GM12864 (cell line): ENCODE results near the gene KCNQ2.

Experiments used
- DNase-seq: peaks from one replicate; pipeline ENCODE4 v3.0.0-alpha.2; 2011; ENCODE audit warnings: low read depth
- H3K4me3 ChIP-seq: 2 replicates; pipeline ENCODE4 v1.5.1; 2011; ENCODE audit warnings: mild to moderate bottlenecking, low read depth, low read length, control low read depth
- TF ChIP-seq, protein P1 (sequence below): IDR thresholded peaks from 2 replicates; pipeline ENCODE4 v1.5.1; 2011; ENCODE audit warnings: low read depth, mild to moderate bottlenecking, moderate library complexity, low read length, control low read depth, inconsistent platforms; ENCODE audit errors: missing control alignments

KCNQ2 gene

DNA sequence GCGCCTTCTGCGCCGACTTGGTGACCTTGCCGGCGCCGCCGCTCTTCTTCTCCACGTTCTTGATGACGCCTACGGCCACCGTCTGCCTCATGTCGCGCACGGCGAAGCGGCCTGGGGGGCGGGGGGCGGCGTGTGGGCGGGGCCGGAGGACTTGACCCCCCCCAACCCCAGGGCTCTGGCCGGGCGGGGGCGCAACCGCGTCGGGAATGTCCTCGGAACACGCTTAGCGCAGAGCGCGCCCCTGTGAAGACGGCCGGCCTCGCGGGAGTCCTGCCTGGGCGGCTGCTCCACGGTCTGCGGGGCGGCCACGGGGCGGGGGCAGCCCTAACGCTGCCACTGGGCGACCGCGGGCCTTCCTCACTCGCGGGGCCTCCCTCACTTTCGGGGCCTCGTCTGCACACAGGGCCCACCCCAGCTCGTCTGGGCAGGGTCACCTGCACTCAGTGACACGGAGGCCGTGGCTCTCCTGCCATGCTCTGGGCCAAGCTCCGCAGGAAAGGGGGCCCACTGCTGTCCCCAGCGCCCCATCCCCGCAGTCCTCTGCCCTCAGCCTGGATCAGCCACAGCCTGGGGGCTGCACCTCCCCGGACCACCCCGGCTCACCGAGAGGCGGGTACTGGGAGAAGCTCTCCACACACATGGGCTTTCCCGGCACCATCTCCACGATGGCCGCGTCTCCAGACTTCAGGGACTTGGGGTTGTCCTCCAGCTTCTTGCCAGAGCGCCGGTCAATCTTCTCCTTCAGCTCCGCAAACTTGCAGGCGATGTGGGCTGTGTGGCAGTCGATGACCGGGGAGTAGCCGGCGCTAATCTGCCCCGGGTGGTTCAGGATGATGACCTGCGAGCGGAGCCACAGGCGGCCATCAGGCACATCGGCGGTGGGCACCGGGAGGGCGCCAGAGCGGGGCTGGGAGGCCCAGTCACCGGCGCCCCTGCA, 16.1 kb upstream of the KCNQ2 start:
- no peak overlapping the region for H3K4me3 ChIP-seq
- DNase-seq = no peak
- TF ChIP-seq, protein P1, sequence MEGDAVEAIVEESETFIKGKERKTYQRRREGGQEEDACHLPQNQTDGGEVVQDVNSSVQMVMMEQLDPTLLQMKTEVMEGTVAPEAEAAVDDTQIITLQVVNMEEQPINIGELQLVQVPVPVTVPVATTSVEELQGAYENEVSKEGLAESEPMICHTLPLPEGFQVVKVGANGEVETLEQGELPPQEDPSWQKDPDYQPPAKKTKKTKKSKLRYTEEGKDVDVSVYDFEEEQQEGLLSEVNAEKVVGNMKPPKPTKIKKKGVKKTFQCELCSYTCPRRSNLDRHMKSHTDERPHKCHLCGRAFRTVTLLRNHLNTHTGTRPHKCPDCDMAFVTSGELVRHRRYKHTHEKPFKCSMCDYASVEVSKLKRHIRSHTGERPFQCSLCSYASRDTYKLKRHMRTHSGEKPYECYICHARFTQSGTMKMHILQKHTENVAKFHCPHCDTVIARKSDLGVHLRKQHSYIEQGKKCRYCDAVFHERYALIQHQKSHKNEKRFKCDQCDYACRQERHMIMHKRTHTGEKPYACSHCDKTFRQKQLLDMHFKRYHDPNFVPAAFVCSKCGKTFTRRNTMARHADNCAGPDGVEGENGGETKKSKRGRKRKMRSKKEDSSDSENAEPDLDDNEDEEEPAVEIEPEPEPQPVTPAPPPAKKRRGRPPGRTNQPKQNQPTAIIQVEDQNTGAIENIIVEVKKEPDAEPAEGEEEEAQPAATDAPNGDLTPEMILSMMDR = no peak

DNA sequence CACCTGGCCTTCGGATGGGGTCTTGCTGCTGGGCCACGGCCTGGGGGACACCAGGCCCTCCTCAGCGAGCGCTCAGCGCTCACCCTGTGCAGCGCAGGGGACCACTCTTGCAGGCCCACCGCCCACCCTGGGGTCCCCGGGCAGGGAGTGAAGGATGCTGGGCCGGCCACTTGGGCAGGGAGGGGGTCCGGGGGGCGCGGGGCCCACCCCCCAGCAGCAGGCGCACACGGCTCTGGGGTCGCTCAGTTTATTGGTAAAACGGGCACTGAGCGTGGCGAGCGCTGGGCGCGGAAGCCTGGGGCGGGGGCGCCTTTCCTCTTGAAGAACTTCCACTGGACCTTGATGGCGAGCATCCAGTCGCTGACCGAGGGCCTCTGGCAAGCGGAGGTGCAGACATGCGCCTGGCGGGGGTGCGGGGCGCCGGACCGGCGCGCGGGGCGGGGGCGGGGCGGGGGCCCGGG, 15.4 kb upstream of the KCNQ2 start:
- H3K4me3 ChIP-seq = no peak overlapping the region
- DNase-seq = no peak
- TF ChIP-seq, protein P1 = no peak

DNA sequence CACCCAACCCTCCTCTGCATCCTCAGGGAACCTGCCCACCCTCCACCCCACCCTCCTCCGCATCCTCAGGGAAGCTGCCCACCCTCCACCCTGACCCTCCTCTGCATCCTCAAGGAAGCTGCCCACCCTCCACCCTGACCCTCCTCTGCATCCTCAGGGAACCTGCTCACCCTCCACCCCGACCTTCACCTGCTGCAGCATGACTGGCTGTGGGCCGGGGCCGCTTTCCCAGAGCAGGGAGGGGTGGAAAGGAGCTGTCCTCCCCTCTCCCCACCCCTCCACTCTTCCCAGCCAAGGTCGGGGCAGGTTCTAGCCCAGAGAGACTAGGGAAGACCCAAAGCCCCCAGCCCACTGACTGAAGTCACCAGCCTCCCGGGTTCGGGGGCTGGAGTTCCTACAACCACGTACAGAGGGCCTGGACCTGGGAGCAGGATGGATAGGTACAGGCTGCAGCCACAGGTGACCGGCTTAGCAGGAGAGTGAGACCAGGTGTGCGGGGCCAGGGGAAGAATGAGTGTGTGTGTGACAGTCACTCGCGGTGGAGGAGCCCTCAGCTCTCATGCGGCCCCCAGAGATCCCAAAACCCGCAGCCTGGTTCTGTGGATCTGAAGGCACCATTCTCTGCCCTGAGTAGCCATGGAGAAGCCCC, 14.8 kb upstream of the KCNQ2 start:
- no peak overlapping the region for H3K4me3 ChIP-seq
- no peak for DNase-seq
- TF ChIP-seq, protein P1 = no peak

DNA sequence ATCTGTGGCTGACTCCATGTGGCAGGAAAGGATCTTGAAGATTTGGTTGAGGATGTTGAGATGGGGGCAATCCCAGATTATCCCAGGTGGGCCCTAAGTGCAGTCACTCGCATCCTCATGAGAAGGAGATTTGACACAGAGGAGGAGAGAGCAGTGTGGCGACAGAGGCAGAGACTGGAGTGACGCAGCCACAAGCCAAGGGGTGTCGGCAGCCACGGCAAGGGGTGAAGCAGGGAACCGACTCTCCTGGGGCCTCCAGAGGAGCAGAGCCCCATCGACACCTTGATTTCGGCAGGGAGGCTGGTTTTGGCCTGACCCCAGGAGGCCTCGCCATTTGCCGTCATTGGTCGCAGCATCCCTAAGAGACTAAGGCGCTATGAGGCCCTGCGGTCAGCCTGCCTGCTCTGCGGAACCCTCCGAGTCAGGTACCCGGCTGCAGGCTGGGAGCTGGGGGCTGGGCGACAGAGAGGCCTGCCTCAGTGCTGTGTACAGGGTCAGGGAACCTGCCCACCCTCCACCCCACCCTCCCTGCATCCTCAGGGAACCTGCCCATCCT, 13.9 kb upstream of the KCNQ2 start:
- no peak for DNase-seq
- H3K4me3 ChIP-seq = no peak overlapping the region
- TF ChIP-seq, protein P1 = no peak

DNA sequence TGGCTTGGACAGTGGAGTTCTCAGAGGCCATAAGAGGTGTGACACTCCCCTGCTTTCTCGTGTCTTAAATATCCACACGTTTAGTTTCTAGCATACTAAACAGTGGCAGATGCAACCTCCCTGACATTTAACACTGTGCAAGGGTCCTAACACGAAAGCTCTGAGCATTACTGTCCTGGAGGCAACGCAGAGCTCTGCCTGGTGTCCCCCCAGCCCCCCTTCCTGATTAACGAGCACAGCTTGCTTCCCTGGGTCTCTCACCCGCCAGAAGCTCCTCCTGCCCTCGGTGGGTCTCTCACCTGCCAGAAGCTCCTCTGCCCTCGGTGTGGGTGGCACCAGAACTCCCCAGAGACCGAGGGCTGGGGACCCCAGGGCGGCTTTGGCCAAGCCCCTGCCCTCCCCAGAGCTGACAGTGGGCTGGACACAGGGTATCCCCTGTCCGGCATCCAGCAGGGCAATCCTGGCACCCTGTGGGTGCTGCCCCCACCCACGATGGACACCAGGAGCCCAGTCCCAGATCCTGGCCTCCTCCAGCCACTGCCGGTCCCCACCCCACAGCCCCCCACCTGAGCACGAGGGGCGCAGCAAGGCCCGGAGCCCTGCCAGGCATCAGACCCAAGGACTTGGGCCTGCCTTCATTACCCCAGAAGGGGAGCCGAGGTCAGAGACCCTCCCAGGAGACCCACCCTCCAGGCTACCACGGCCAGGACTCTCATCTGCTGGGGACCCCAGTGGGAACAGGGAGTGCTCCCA, 12.4 kb upstream of the KCNQ2 start:
- no peak for DNase-seq
- TF ChIP-seq, protein P1 = no peak
- H3K4me3 ChIP-seq = no peak overlapping the region

DNA sequence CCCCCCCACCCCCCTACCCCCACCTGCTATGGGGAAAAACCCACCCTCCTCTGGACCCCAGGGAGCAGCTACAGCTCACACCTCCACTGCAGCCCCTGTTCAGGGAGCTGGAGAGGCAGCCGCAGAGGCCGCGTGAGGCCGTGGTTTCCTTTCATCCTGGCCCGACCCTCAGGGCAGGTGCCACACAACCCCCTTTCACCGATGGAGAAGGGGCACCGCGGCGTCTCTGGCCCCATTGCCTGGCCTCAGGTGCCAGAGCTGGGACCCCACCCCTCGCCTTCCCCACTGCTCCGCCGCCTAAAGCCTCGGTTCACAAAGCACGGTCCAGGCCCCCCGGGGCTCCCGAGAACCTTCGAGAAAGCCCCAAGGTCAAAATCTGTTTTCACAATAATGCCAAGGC, 11.8 kb upstream of the KCNQ2 start:
- no peak overlapping the region for H3K4me3 ChIP-seq
- DNase-seq = no peak
- TF ChIP-seq, protein P1 = no peak
